Upper lobe of left lung (tissue), 4 donors: ENCODE data around the gene NAALADL1.

Source experiments
- CTCF ChIP-seq, 6 experiments: fragments of 450-650 bp in 4 of 6; fragments of 200-600 bp in 2 of 6; sonication (generic) in 2 of 6; IDR thresholded peaks; one replicate each; pipeline ENCODE4 v1.5.1; 2016 to 2019; ENCODE audit warnings: antibody characterized with exemption in 6 of 6
- POLR2A ChIP-seq, 4 donors: fragments of 450-650 bp; IDR thresholded peaks; one replicate each; pipeline ENCODE4 v1.5.1; 2016 to 2017; ENCODE audit warnings: antibody characterized with exemption in 4 of 4, mild to moderate bottlenecking in 2 of 4
- POLR2AphosphoS5 ChIP-seq, 2 donors: sonication (generic); formaldehyde crosslinking; IDR thresholded peaks; one replicate each; pipeline ENCODE4 v1.5.1; 2017; ENCODE audit warnings: antibody characterized with exemption in 2 of 2

- TF ChIP-seq POLR2A (IDR thresholded peaks at IDR 0.05), result no peak
- no peak for TF ChIP-seq CTCF (IDR thresholded peaks at IDR 0.05)
- no peak for TF ChIP-seq POLR2AphosphoS5 (IDR thresholded peaks at IDR 0.05)
Measured at GRCh38 chr11:65053827-65054508, 4.4 kb downstream of the NAALADL1 start.
